HuH-7 (cell line): ENCODE measurements around the gene SMYD4.
A peak's percentile ranks its signal among the peaks of the same experiment; 100 is the strongest.
"Not testable (repeated sequence)": the region's sequence is repeated elsewhere in the genome, so short reads cannot be mapped to it uniquely, and the experiment has no call there.

Experiments
- DNase-seq: peaks from one replicate; pipeline ENCODE4 v3.0.0; 2011; ENCODE audit warnings: low spot score

The SMYD4 gene

GRCh38 chr17:1783271-1783670 is 46.4 kb downstream of the SMYD4 start:
- no peak for DNase-seq

GRCh38 chr17:1782171-1782567 is 47.5 kb downstream of the SMYD4 start:
- no peak for DNase-seq

GRCh38 chr17:1779571-1780131 is 50.1 kb downstream of the SMYD4 start:
- no peak for DNase-seq

- DNase-seq: no peak
These were observed 52.8 kb downstream of the SMYD4 start for GRCh38 chr17:1776857-1777256.

- no peak for DNase-seq
These were observed 53.4 kb downstream of the SMYD4 start for GRCh38 chr17:1776328-1776727.

- no peak for DNase-seq
These were observed 55.1 kb downstream of the SMYD4 start for GRCh38 chr17:1774390-1775176.

GRCh38 chr17:1773696-1774181 is 56.0 kb downstream of the SMYD4 start:
- no peak for DNase-seq

GRCh38 chr17:1773000-1773695 is 56.6 kb downstream of the SMYD4 start:
- not testable (repeated sequence) for DNase-seq

GRCh38 chr17:1769822-1770477 is 59.8 kb downstream of the SMYD4 start:
- DNase-seq: no peak

- DNase-seq: no peak
These were observed 62.3 kb downstream of the SMYD4 start for GRCh38 chr17:1767358-1767757.

GRCh38 chr17:1766382-1767135 is 63.1 kb downstream of the SMYD4 start:
- DNase-seq: no peak

- no peak for DNase-seq
These were observed 64.1 kb downstream of the SMYD4 start for GRCh38 chr17:1765576-1765975.

GRCh38 chr17:1764705-1765104 is 65.0 kb downstream of the SMYD4 start:
- not testable (repeated sequence) for DNase-seq

- no peak for DNase-seq
These were observed 65.4 kb downstream of the SMYD4 start for GRCh38 chr17:1764284-1764683.

GRCh38 chr17:1762901-1763898 is 66.5 kb downstream of the SMYD4 start:
- DNase-seq: peak; percentile 46

GRCh38 chr17:1762233-1762900 is 67.3 kb downstream of the SMYD4 start:
- DNase-seq: peak; percentile 23

- DNase-seq: no peak
These were observed 70.2 kb downstream of the SMYD4 start for GRCh38 chr17:1759529-1759928.

GRCh38 chr17:1758807-1759206 is 70.9 kb downstream of the SMYD4 start:
- no peak for DNase-seq

- no peak for DNase-seq
These were observed 73.9 kb downstream of the SMYD4 start for GRCh38 chr17:1755827-1756262.
